SU-DHL-6 (cell line): ENCODE results near the gene IQCF2.

ENCODE experiments used
- EZH2phosphoT487 ChIP-seq: fragments of 200-600 bp; sonication (generic), shearing (Covaris generic); conservative IDR thresholded peaks from 2 replicates; pipeline ENCODE4 v1.6.1; 2018; ENCODE audit warnings: mild to moderate bottlenecking, antibody characterized with exemption, low read length, moderate library complexity, mixed read lengths
- TF ChIP-seq, protein P1 (sequence below): fragments of 200-600 bp; sonication (generic); IDR thresholded peaks from one replicate; pipeline ENCODE4 v1.5.1; 2017; ENCODE audit warnings: antibody characterized with exemption, mild to moderate bottlenecking, low read length, moderate library complexity; ENCODE audit not compliant: insufficient read depth, poor library complexity, severe bottlenecking

DNA sequence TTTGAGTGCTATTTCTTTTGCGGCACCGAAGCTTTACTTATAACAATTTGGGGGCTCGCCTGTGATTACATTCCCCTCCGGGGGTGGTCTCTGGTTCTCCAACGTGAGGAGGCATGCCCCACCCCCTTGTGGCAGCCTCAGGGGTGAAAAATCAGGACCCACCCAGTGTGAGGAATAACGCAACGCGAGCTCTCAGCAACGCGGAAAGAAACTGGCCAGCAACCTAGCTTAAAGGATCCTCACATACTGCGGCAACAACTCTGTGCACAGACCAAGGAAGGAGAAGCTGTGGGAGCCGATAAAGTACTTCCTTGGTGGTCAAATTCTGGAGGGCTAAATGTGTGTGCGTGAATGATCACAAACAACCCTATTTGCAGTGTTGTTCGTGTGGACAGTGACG, 36.0 kb downstream of the IQCF2 start:
- TF ChIP-seq, protein P1, sequence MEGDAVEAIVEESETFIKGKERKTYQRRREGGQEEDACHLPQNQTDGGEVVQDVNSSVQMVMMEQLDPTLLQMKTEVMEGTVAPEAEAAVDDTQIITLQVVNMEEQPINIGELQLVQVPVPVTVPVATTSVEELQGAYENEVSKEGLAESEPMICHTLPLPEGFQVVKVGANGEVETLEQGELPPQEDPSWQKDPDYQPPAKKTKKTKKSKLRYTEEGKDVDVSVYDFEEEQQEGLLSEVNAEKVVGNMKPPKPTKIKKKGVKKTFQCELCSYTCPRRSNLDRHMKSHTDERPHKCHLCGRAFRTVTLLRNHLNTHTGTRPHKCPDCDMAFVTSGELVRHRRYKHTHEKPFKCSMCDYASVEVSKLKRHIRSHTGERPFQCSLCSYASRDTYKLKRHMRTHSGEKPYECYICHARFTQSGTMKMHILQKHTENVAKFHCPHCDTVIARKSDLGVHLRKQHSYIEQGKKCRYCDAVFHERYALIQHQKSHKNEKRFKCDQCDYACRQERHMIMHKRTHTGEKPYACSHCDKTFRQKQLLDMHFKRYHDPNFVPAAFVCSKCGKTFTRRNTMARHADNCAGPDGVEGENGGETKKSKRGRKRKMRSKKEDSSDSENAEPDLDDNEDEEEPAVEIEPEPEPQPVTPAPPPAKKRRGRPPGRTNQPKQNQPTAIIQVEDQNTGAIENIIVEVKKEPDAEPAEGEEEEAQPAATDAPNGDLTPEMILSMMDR = no peak
- no peak for TF ChIP-seq EZH2phosphoT487
